DND-41 (cell line): ENCODE measurements around the gene SLC12A6.

Source experiments
- ATAC-seq: fragments of 200-7000 bp; cut with Tn5 transposase; 3 replicates; pipeline ENCODE4 v1.9.1; 2021; ENCODE audit warnings: low read depth; ENCODE audit not compliant: insufficient read depth
- DNase-seq: peaks from one replicate; pipeline ENCODE4 v3.0.0-alpha.2; 2020
- H2AFZ ChIP-seq: 2 replicates; pipeline ENCODE4 v1.6.0; 2012; ENCODE audit warnings: low read depth, low read length
- H3K27ac ChIP-seq: 2 replicates; pipeline ENCODE4 v1.5.1; 2012; ENCODE audit warnings: low read length, inconsistent platforms
- H3K27me3 ChIP-seq: fragments of 200-600 bp; sonication (generic); 2 replicates; pipeline ENCODE4 v1.6.0; 2012; ENCODE audit warnings: low read length, mild to moderate bottlenecking, inconsistent platforms; ENCODE audit not compliant: insufficient read depth, poor library complexity
- H3K36me3 ChIP-seq: 2 replicates; pipeline ENCODE4 v1.5.1; 2012; ENCODE audit warnings: low read length, inconsistent platforms; ENCODE audit not compliant: insufficient read depth
- H3K4me1 ChIP-seq: 2 replicates; pipeline ENCODE4 v1.5.1; 2012; ENCODE audit warnings: mild to moderate bottlenecking, low read length; ENCODE audit not compliant: insufficient read depth
- H3K4me2 ChIP-seq: 2 replicates; pipeline ENCODE4 v1.6.0; 2012; ENCODE audit warnings: mild to moderate bottlenecking, moderate library complexity, low read length, inconsistent platforms; ENCODE audit not compliant: insufficient read depth
- H3K4me3 ChIP-seq, 2 experiments: fragments of 200-600 bp in 1 of 2; shearing (Covaris generic) in 1 of 2; 2 replicates each; pipeline ENCODE4 v1.5.1; 2012 to 2016; ENCODE audit warnings: inconsistent platforms in 2 of 2, low read length in 2 of 2, mild to moderate bottlenecking in 2 of 2, low read depth in 1 of 2, moderate library complexity in 1 of 2
- H3K79me2 ChIP-seq: 2 replicates; pipeline ENCODE4 v1.6.0; 2012; ENCODE audit warnings: low read length, inconsistent platforms; ENCODE audit not compliant: insufficient read depth
- H3K9ac ChIP-seq: 2 replicates; pipeline ENCODE4 v1.6.0; 2012; ENCODE audit warnings: low read depth, mild to moderate bottlenecking, inconsistent platforms, low read length, moderate library complexity
- H3K9me3 ChIP-seq: 2 replicates; pipeline ENCODE4 v1.5.1; 2012; ENCODE audit warnings: low read length, moderate library complexity, mild to moderate bottlenecking, inconsistent platforms; ENCODE audit not compliant: insufficient read depth, severe bottlenecking
- H4K20me1 ChIP-seq: 2 replicates; pipeline ENCODE4 v1.6.0; 2012; ENCODE audit warnings: low read length; ENCODE audit not compliant: insufficient read depth
- CTCF ChIP-seq: IDR thresholded peaks from 2 replicates; pipeline ENCODE4 v1.5.1; 2012; ENCODE audit warnings: borderline replicate concordance, low read length, moderate library complexity, mild to moderate bottlenecking; ENCODE audit not compliant: poor library complexity, severe bottlenecking; ENCODE audit errors: extremely low read depth
- EZH2 ChIP-seq: IDR thresholded peaks from 3 replicates; pipeline ENCODE4 v1.6.1; 2012; ENCODE audit warnings: borderline replicate concordance, low read depth, mild to moderate bottlenecking, moderate library complexity, low read length, inconsistent platforms; ENCODE audit not compliant: severe bottlenecking

The SLC12A6 gene

GRCh38 chr15:34361278-34361677 is 23.7 kb upstream of the SLC12A6 start:
- Histone ChIP-seq H3K4me2 (no peak overlapping the region), H3K79me2 (peaks cover 17% of the 10 kb centered on the region), H3K27ac (no peak overlapping the region), H3K9me3 (no peaks in the 10 kb centered on the region), H2AFZ (no peak overlapping the region), H3K36me3 (peaks cover 56% of the 10 kb centered on the region), H4K20me1 (peaks cover 6% of the 10 kb centered on the region; the same call in 1 of the 2 replicates), H3K4me1 (peaks cover 16% of the 10 kb centered on the region), H3K27me3 (no peaks in the 10 kb centered on the region), H3K9ac (no peak overlapping the region), H3K4me3 (no peak overlapping the region)
- DNase-seq, result no peak
- no peak for ATAC-seq
- TF ChIP-seq EZH2 (no peak), CTCF (no peak)

GRCh38 chr15:34360298-34360697 is 22.7 kb upstream of the SLC12A6 start:
- no peak for DNase-seq
- Histone ChIP-seq H3K9ac (no peak overlapping the region), H3K27ac (no peak overlapping the region), H3K4me1 (peaks cover 7% of the 10 kb centered on the region), H3K27me3 (no peaks in the 10 kb centered on the region), H3K4me2 (no peak overlapping the region), H3K36me3 (peaks cover 56% of the 10 kb centered on the region), H4K20me1 (no peaks in the 10 kb centered on the region), H2AFZ (no peak overlapping the region), H3K9me3 (no peaks in the 10 kb centered on the region), H3K4me3 (no peak overlapping the region), H3K79me2 (peaks cover 7% of the 10 kb centered on the region)
- TF ChIP-seq CTCF (no peak), EZH2 (no peak)
- no peak for ATAC-seq

GRCh38 chr15:34359416-34359815 is 21.8 kb upstream of the SLC12A6 start:
- Histone ChIP-seq H3K27me3 (no peaks in the 10 kb centered on the region), H3K27ac (no peak overlapping the region), H3K9ac (no peak overlapping the region), H3K79me2 (no peaks in the 10 kb centered on the region), H3K4me2 (no peak overlapping the region), H3K4me3 (no peak overlapping the region), H4K20me1 (no peaks in the 10 kb centered on the region), H2AFZ (no peak overlapping the region), H3K9me3 (no peaks in the 10 kb centered on the region), H3K4me1 (no peaks in the 10 kb centered on the region), H3K36me3 (peaks cover 56% of the 10 kb centered on the region)
- DNase-seq, result no peak
- ATAC-seq, result no peak
- TF ChIP-seq EZH2, result no peak
- no peak for TF ChIP-seq CTCF

- Histone ChIP-seq H4K20me1 (no peaks in the 10 kb centered on the region), H3K9me3 (no peaks in the 10 kb centered on the region), H3K4me1 (no peaks in the 10 kb centered on the region), H3K4me2 (no peak overlapping the region), H3K9ac (no peak overlapping the region), H3K79me2 (no peaks in the 10 kb centered on the region), H3K36me3 (peaks cover 54% of the 10 kb centered on the region), H3K27me3 (no peaks in the 10 kb centered on the region), H3K4me3 (no peak overlapping the region), H2AFZ (no peak overlapping the region), H3K27ac (no peak overlapping the region)
- TF ChIP-seq CTCF (no peak), EZH2 (no peak)
- DNase-seq (no peak), ATAC-seq (no peak)
Observed at GRCh38 chr15:34358948-34359347, 21.4 kb upstream of the SLC12A6 start.
